ENCODE results near the gene VPS16. TPM values are rescaled to one million over a fixed set of nuclear protein-coding genes. Genes with fewer than 3 reads are reported as not detected.

Gene VPS16
- total and polyA plus RNA-seq, 2 donors (not counting 1 experiment from before 2014, with no cell fraction given) = 32.9 to 46.1 TPM

- Histone ChIP-seq H3K4me2 (ENCODE audit: extremely low read depth, insufficient read depth, low read length) (no peak overlapping the region), H3K27ac (ENCODE audit: insufficient read depth, low read length) (no peak overlapping the region), H3K36me3 (ENCODE audit: control insufficient read depth, insufficient read depth, low read length) (peaks cover 17% of the 10 kb centered on the region), H3K79me2 (ENCODE audit: control insufficient read depth, insufficient read depth, low read length) (no peaks in the 10 kb centered on the region), H3K9me3 (ENCODE audit: control insufficient read depth, insufficient read depth, low read depth, low read length) (no peaks in the 10 kb centered on the region), H4K20me1 (ENCODE audit: control insufficient read depth, extremely low read depth, insufficient read depth, low read length) (no peaks in the 10 kb centered on the region), H3K4me3 (replicated peaks in 1 of 4; ENCODE audit: control extremely low read depth in 1 of 4, insufficient read depth in 1 of 4, low read depth in 3 of 4, low read length in 4 of 4) (no peak overlapping the region), H3K9ac (ENCODE audit: insufficient read depth, low read length) (no peak overlapping the region), H2AFZ (ENCODE audit: low read length) (no peak overlapping the region), H3K4me1 (ENCODE audit: control insufficient read depth, extremely low read depth, insufficient read depth, low read length) (peaks cover 1% of the 10 kb centered on the region), H3K27me3 (ENCODE audit: control insufficient read depth, insufficient read depth, low read length) (no peaks in the 10 kb centered on the region)
- DNase-seq (ENCODE audit: low read depth in 2 of 2) = no peak
- TF ChIP-seq CTCF (conservative IDR thresholded peaks at IDR 0.05 in 1 of 2, IDR thresholded peaks at IDR 0.05 in 1 of 2; ENCODE audit: low read depth in 1 of 2, low read length in 2 of 2) = peak in 1 of 2 donors; percentile 10
- no peak for TF ChIP-seq EZH2 (IDR thresholded peaks at IDR 0.05; ENCODE audit: low read length, missing control alignments)
These were observed 25.1 kb downstream of the VPS16 start for GRCh38 chr20:2865630-2866029.

- H3K79me2 ChIP-seq (ENCODE audit: control insufficient read depth, insufficient read depth, low read length) = no peaks in the 10 kb centered on the region
- no peak overlapping the region for H2AFZ ChIP-seq (ENCODE audit: low read length)
- no peak overlapping the region for H3K4me2 ChIP-seq (ENCODE audit: extremely low read depth, insufficient read depth, low read length)
- no peak for DNase-seq (ENCODE audit: low read depth in 2 of 2)
- H3K9ac ChIP-seq (ENCODE audit: insufficient read depth, low read length) = no peak overlapping the region
- no peak overlapping the region for H3K4me3 ChIP-seq (replicated peaks in 1 of 4; ENCODE audit: control extremely low read depth in 1 of 4, insufficient read depth in 1 of 4, low read depth in 3 of 4, low read length in 4 of 4)
- no peak overlapping the region for H3K27ac ChIP-seq (ENCODE audit: insufficient read depth, low read length)
- H3K36me3 ChIP-seq (ENCODE audit: control insufficient read depth, insufficient read depth, low read length) = peaks cover 12% of the 10 kb centered on the region
- H3K9me3 ChIP-seq (ENCODE audit: control insufficient read depth, insufficient read depth, low read depth, low read length) = no peaks in the 10 kb centered on the region
- H3K27me3 ChIP-seq (ENCODE audit: control insufficient read depth, insufficient read depth, low read length) = no peaks in the 10 kb centered on the region
- TF ChIP-seq EZH2 (IDR thresholded peaks at IDR 0.05; ENCODE audit: low read length, missing control alignments) (no peak), CTCF (conservative IDR thresholded peaks at IDR 0.05 in 1 of 2, IDR thresholded peaks at IDR 0.05 in 1 of 2; ENCODE audit: low read depth in 1 of 2, low read length in 2 of 2) (no peak)
- no peaks in the 10 kb centered on the region for H4K20me1 ChIP-seq (ENCODE audit: control insufficient read depth, extremely low read depth, insufficient read depth, low read length)
- peaks cover 5% of the 10 kb centered on the region for H3K4me1 ChIP-seq (ENCODE audit: control insufficient read depth, extremely low read depth, insufficient read depth, low read length)
These were observed 25.7 kb downstream of the VPS16 start for GRCh38 chr20:2866236-2866635.

GRCh38 chr20:2867081-2867864 is 26.7 kb downstream of the VPS16 start:
- TF ChIP-seq CTCF (conservative IDR thresholded peaks at IDR 0.05 in 1 of 2, IDR thresholded peaks at IDR 0.05 in 1 of 2; ENCODE audit: low read depth in 1 of 2, low read length in 2 of 2) (no peak), EZH2 (IDR thresholded peaks at IDR 0.05; ENCODE audit: low read length, missing control alignments) (no peak)
- no peaks in the 10 kb centered on the region for H4K20me1 ChIP-seq (ENCODE audit: control insufficient read depth, extremely low read depth, insufficient read depth, low read length)
- no peak overlapping the region for H3K27ac ChIP-seq (ENCODE audit: insufficient read depth, low read length)
- H3K79me2 ChIP-seq (ENCODE audit: control insufficient read depth, insufficient read depth, low read length) = no peaks in the 10 kb centered on the region
- no peaks in the 10 kb centered on the region for H3K9me3 ChIP-seq (ENCODE audit: control insufficient read depth, insufficient read depth, low read depth, low read length)
- H3K4me2 ChIP-seq (ENCODE audit: extremely low read depth, insufficient read depth, low read length) = no peak overlapping the region
- H3K4me3 ChIP-seq (replicated peaks in 1 of 4; ENCODE audit: control extremely low read depth in 1 of 4, insufficient read depth in 1 of 4, low read depth in 3 of 4, low read length in 4 of 4) = no peak overlapping the region
- no peaks in the 10 kb centered on the region for H3K27me3 ChIP-seq (ENCODE audit: control insufficient read depth, insufficient read depth, low read length)
- DNase-seq (ENCODE audit: low read depth in 2 of 2) = no peak
- H3K9ac ChIP-seq (ENCODE audit: insufficient read depth, low read length) = no peak overlapping the region
- H2AFZ ChIP-seq (ENCODE audit: low read length) = no peak overlapping the region
- H3K4me1 ChIP-seq (ENCODE audit: control insufficient read depth, extremely low read depth, insufficient read depth, low read length) = peaks cover 5% of the 10 kb centered on the region
- peaks cover 8% of the 10 kb centered on the region for H3K36me3 ChIP-seq (ENCODE audit: control insufficient read depth, insufficient read depth, low read length)

Data from fibroblast of lung (primary cell).